Kidney epithelial cell (primary cell): ENCODE results near the gene MRPL18. TPM values are rescaled to one million over a fixed set of nuclear protein-coding genes. Genes with fewer than 3 reads are reported as not detected.
"Not testable (repeated sequence)": the region's sequence is repeated elsewhere in the genome, so short reads cannot be mapped to it uniquely, and the experiment has no call there.

Source experiments
- DNase-seq: peaks from one replicate; pipeline ENCODE4 v3.0.0-alpha.2; 2010; ENCODE audit warnings: low read depth
- H3K27me3 ChIP-seq: 2 replicates; pipeline ENCODE4 v1.6.0; 2011; ENCODE audit warnings: low read length; ENCODE audit not compliant: control insufficient read depth, insufficient read depth
- H3K36me3 ChIP-seq: 2 replicates; pipeline ENCODE4 v1.5.1; 2011; ENCODE audit warnings: low read length; ENCODE audit not compliant: control insufficient read depth, insufficient read depth
- H3K4me3 ChIP-seq: 2 replicates; pipeline ENCODE4 v1.5.1; 2011; ENCODE audit warnings: low read depth, mild to moderate bottlenecking, control low read depth, low read length
- total RNA-seq: library from RNA; depleted of rRNA; stranded (reverse); fragments of >200 nt; gene quantifications from 2 replicates; pipeline ENCODE4 v1.2.3, GENCODE V29; 2015
- TF ChIP-seq, protein P1 (sequence below): IDR thresholded peaks from 2 replicates; pipeline ENCODE4 v1.5.1; 2011; ENCODE audit warnings: mild to moderate bottlenecking, moderate library complexity, low read length, control low read depth, inconsistent platforms; ENCODE audit not compliant: insufficient read depth, poor library complexity, severe bottlenecking

MRPL18 gene
- total RNA-seq, 1 donor from 2014 or later: 82.7 TPM

DNA sequence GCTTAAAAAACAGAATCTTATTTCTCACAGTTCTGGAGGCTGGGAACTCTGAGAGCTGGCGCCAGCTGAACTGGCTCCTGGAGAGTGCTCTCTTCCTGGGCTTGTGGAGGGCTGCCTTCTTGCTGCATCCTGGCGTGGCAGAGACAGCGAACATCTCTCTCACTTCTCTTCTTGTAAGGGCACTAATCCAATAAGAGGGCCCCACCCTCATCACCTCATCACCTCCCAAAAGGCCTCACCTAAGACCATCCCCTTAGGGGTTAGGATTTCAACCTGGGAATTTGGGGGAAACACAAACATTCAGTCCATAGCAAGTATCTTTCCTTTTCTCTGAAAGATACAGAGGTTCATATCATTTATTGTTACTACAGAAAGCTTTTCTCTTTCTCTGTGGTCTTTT is 33.7 kb downstream of the MRPL18 start:
- TF ChIP-seq, protein P1, sequence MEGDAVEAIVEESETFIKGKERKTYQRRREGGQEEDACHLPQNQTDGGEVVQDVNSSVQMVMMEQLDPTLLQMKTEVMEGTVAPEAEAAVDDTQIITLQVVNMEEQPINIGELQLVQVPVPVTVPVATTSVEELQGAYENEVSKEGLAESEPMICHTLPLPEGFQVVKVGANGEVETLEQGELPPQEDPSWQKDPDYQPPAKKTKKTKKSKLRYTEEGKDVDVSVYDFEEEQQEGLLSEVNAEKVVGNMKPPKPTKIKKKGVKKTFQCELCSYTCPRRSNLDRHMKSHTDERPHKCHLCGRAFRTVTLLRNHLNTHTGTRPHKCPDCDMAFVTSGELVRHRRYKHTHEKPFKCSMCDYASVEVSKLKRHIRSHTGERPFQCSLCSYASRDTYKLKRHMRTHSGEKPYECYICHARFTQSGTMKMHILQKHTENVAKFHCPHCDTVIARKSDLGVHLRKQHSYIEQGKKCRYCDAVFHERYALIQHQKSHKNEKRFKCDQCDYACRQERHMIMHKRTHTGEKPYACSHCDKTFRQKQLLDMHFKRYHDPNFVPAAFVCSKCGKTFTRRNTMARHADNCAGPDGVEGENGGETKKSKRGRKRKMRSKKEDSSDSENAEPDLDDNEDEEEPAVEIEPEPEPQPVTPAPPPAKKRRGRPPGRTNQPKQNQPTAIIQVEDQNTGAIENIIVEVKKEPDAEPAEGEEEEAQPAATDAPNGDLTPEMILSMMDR: no peak
- Histone ChIP-seq H3K27me3 (peaks cover 7% of the 10 kb centered on the region), H3K4me3 (no peak overlapping the region), H3K36me3 (no peaks in the 10 kb centered on the region)
- no peak for DNase-seq

DNA sequence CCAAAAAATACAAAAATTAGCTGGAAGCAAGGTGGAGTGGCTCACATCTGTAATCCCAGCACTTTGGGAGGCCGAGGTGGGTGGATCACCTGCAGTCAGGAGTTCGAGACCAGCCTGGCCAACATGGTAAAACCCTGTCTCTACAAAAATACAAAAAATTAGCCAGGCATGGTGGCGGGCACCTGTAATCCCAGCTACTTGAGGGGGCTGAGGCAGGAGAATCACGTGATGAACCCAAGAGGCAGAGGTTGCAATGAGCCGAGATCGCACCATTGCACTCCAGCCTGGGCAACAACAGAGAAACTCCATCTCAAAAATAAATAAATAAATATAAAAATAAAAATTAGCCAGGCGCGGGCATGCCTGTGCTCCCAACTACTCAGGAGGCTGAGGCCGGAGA is 34.4 kb downstream of the MRPL18 start:
- DNase-seq, H3K27me3 ChIP-seq, H3K4me3 ChIP-seq, H3K36me3 ChIP-seq: not testable (repeated sequence)

DNA sequence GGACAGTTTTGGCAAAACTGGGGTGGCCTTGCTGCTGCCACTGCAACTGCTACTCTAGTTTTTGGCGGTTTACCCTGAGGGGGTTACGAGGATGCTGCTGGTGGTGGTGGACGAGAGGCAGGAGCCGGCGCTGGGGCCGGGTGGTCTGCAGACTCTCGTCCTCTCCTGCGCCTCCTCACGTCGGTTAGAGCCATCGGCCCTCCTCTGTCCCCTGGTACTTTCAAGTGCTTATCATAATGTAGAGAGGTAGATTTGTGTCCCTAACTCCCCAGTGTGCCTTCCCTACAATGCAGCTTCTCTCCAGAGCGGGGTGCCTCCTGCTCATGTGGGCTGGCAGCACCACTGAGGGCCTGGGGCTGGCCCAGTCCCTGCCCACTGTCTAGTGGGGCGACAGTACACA is 35.7 kb downstream of the MRPL18 start:
- Histone ChIP-seq H3K4me3 (no peak overlapping the region), H3K27me3 (no peaks in the 10 kb centered on the region), H3K36me3 (no peaks in the 10 kb centered on the region)
- TF ChIP-seq, protein P1: no peak
- DNase-seq: no peak

DNA sequence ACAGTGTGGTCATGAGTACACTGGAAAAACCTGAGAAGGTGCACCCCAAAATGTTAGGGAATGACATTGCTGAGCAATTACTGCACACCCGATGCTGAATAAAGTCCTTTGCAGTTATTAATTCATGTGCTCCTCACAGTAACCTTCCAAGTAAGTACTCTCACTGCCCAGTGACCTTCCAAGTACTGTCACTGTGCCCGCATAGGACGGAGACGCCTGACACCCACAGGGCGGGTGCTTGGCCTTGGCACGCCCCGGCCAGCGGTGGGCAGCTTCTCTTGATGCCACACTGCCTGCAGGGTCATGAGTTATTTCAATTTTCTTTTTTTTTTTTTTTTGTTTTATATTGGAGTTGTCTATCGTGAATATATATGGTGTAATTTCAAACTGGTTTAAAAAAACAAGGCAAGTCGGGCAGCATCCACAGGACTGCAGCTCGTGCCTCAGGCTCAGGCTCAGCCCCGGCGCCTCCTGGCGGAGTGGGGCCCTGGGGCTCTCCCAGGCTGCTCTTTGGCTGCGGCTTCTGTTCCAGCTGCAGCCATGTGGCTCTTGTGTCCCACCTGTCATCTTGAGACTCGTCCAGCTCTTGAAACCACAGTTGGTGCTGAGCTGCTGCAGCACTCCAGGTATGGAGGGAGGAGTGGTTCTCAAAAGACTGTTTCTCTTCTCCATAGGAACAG is 36.8 kb downstream of the MRPL18 start:
- Histone ChIP-seq H3K4me3 (no peak overlapping the region), H3K36me3 (no peaks in the 10 kb centered on the region), H3K27me3 (no peaks in the 10 kb centered on the region)
- TF ChIP-seq, protein P1: no peak
- no peak for DNase-seq

DNA sequence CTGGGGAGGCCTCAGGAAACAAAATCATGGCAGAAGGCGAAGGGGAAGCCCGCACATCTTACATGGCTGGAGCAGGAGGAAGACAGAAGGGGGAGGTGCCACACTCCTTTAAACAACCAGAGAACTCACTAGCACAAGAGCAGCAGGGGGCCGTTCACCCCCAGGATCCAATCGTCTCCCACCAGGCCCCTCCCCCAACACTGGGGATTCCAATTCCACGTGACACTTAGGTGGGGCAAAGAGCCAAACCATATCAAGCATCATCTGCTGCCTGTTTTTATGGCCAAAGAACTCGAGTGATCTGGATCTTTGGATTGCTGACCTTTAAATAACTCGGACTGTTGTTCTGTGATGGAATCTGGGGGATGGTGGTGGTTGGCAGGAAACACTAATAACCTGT is 37.8 kb downstream of the MRPL18 start:
- Histone ChIP-seq H3K27me3 (no peaks in the 10 kb centered on the region), H3K36me3 (no peaks in the 10 kb centered on the region), H3K4me3 (no peak overlapping the region)
- TF ChIP-seq, protein P1: no peak
- DNase-seq: no peak

DNA sequence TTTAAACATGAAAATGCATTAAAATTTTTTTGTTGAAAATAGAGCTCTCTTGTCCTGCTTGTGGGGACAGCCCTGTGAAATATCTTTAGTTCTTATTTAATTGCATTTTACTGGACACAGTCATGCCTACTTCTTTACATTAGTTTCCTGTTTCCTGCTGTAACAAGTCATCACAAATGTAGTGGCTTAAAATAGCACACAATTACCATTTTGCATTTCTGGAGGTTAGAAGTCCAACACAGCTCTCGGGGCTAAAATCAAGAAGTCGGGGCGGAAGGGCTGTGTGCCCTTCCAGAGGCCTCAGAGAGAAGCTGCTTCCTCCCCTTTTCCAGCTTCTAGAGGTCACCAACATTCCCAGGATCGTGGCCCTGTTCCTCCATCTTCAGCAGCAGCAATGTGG is 39.3 kb downstream of the MRPL18 start:
- TF ChIP-seq, protein P1: no peak

More for the DNA sequence above, 39.3 kb downstream of the MRPL18 start:
- Histone ChIP-seq H3K36me3 (no peaks in the 10 kb centered on the region), H3K4me3 (no peak overlapping the region), H3K27me3 (no peaks in the 10 kb centered on the region)
- no peak for DNase-seq
